NCI-H1105 (cell line): ENCODE results near the gene DCN.
"Not testable (repeated sequence)": the region's sequence is repeated elsewhere in the genome, so short reads cannot be mapped to it uniquely, and the experiment has no call there.

ENCODE experiments used
- DNase-seq: peaks from one replicate; lab custom pipeline; 2025; lab: John Stamatoyannopoulos, UW

DCN gene

GRCh38 chr12:91182636-91183455 lies at the start of gene DCN:
TSS of gene DCN (minus strand) at chr12:91182817. CDS start at chr12:91178552, 4,265 bp downstream.
- no peak for DNase-seq

- DNase-seq: no peak
Measured at GRCh38 chr12:91230841-91231240, 48.2 kb upstream of the DCN start.

GRCh38 chr12:91226951-91227350 lies 44.3 kb upstream of the DCN start:
- DNase-seq: no peak

GRCh38 chr12:91225316-91225715 lies 42.7 kb upstream of the DCN start:
- DNase-seq: no peak

GRCh38 chr12:91224401-91224800 lies 41.8 kb upstream of the DCN start:
- DNase-seq: no peak

- DNase-seq: no peak
Measured at GRCh38 chr12:91222746-91223145, 40.1 kb upstream of the DCN start.

GRCh38 chr12:91219919-91220318 lies 37.3 kb upstream of the DCN start:
- DNase-seq: no peak

- no peak for DNase-seq
Measured at GRCh38 chr12:91219511-91219910, 36.9 kb upstream of the DCN start.

- no peak for DNase-seq
Measured at GRCh38 chr12:91216871-91217270, 34.3 kb upstream of the DCN start.

GRCh38 chr12:91215940-91216454 lies 33.4 kb upstream of the DCN start:
- DNase-seq: no peak

GRCh38 chr12:91211866-91212265 lies 29.2 kb upstream of the DCN start:
- DNase-seq: no peak

- DNase-seq: no peak
Measured at GRCh38 chr12:91210618-91211017, 28.0 kb upstream of the DCN start.

GRCh38 chr12:91210144-91210543 lies 27.5 kb upstream of the DCN start:
- no peak for DNase-seq

GRCh38 chr12:91207301-91207700 lies 24.7 kb upstream of the DCN start:
- not testable (repeated sequence) for DNase-seq

- DNase-seq: no peak
Measured at GRCh38 chr12:91205811-91206210, 23.2 kb upstream of the DCN start.

GRCh38 chr12:91204421-91204820 lies 21.8 kb upstream of the DCN start:
- DNase-seq: no peak

GRCh38 chr12:91203610-91204009 lies 21.0 kb upstream of the DCN start:
- DNase-seq: no peak

GRCh38 chr12:91202390-91202789 lies 19.8 kb upstream of the DCN start:
- no peak for DNase-seq

- DNase-seq: no peak
Measured at GRCh38 chr12:91196436-91196835, 13.8 kb upstream of the DCN start.

- DNase-seq: no peak
Measured at GRCh38 chr12:91194500-91194899, 11.9 kb upstream of the DCN start.

GRCh38 chr12:91191513-91192111 lies 9.0 kb upstream of the DCN start:
- DNase-seq: no peak

- no peak for DNase-seq
Measured at GRCh38 chr12:91189516-91189915, 6.9 kb upstream of the DCN start.

GRCh38 chr12:91188778-91189177 lies 6.2 kb upstream of the DCN start:
- DNase-seq: no peak
